Left lung (tissue), 10 donors: Measurements from ENCODE around the gene AKAP13. TPM values are rescaled to one million over a fixed set of nuclear protein-coding genes. Genes with fewer than 3 reads are reported as not detected.

ENCODE experiments used
- ATAC-seq: fragments of 200-7000 bp; cut with Tn5 transposase; one replicate; pipeline ENCODE4 v1.9.1; 2020; ENCODE audit warnings: moderate library complexity
- DNase-seq, 4 donors: peaks; one replicate each; pipeline ENCODE4 v3.0.0-alpha.2; 2013 to 2020
- H3K27ac ChIP-seq, 2 donors: fragments of 200-600 bp; sonication (generic) in 1 of 2; one replicate each; pipeline versions ENCODE4 v1.5.0 to v1.8.0; 2020 to 2021
- H3K27me3 ChIP-seq, 2 donors: fragments of 200-600 bp; sonication (generic) in 1 of 2; one replicate each; pipeline versions ENCODE4 v1.5.0 to v1.8.0; 2020 to 2021
- H3K36me3 ChIP-seq, 2 donors: fragments of 200-600 bp; sonication (generic) in 1 of 2; one replicate each; pipeline versions ENCODE4 v1.5.0 to v1.8.0; 2020 to 2021
- H3K4me1 ChIP-seq, 2 donors: fragments of 200-600 bp; one replicate each; pipeline ENCODE4 v1.8.0; 2021
- H3K4me3 ChIP-seq, 2 donors: fragments of 200-600 bp; sonication (generic) in 1 of 2; one replicate each; pipeline versions ENCODE4 v1.5.0 to v1.8.0; 2020 to 2021; ENCODE audit warnings: mild to moderate bottlenecking in 1 of 2
- H3K9me3 ChIP-seq, 2 donors: fragments of 200-600 bp; sonication (generic) in 1 of 2; one replicate each; pipeline versions ENCODE4 v1.5.0 to v1.8.0; 2020 to 2021
- CTCF ChIP-seq, 2 donors: fragments of 200-600 bp; sonication (generic) in 1 of 2; IDR thresholded peaks; one replicate each; pipeline versions ENCODE4 v1.5.0 to v1.8.0; 2021; ENCODE audit warnings: antibody characterized with exemption in 2 of 2
- intact Hi-C, 2 donors: fragments of 100-400 bp; cut with DNase I; formaldehyde crosslinking; loops; one replicate each; pipeline versions ENCODE4 v1.11.2 to v1.14.2; 2022
- polyA plus RNA-seq, 6 donors: library from polyadenylated mRNA; unstranded; fragments of 120-200 nt; gene quantifications; one replicate each; pipeline ENCODE4 v1.2.1, GENCODE V29; 2013; ENCODE audit not compliant: insufficient read length in 6 of 6
- total RNA-seq, 2 donors: library from RNA; stranded (reverse); fragmentation: NEBNext Ultra II Directional; extraction: Animal tissue kit (Norgen Biotek cat#: 25700); gene quantifications; one replicate each; pipeline ENCODE4 v1.2.1, GENCODE V29; 2021
- donor health status: DM: no; HTN: yes; CAD: no.
- donor health status: DM: no; HTN: no; CAD: no.

The AKAP13 gene
- total and polyA plus RNA-seq, 8 donors: 93.6 to 346 (median 102) TPM

- ATAC-seq (peak; percentile 9), DNase-seq (no peak)
- Histone ChIP-seq H3K4me1 (peaks cover 0 to 9% of the 10 kb centered on the region in 2 donors), H3K4me3 (no peak overlapping the region), H3K9me3 (no peaks in the 10 kb centered on the region), H3K27ac (no peak overlapping the region), H3K27me3 (no peaks in the 10 kb centered on the region), H3K36me3 (no peaks in the 10 kb centered on the region)
- no peak for TF ChIP-seq CTCF (IDR thresholded peaks at IDR 0.05)
- intact Hi-C loops: no loop called here
Measured at GRCh38 chr15:85457392-85457968, 77.1 kb downstream of the AKAP13 start.

GRCh38 chr15:85458764-85459163 lies 78.4 kb downstream of the AKAP13 start:
- intact Hi-C loops: no loop called here
- no peak for DNase-seq
- Histone ChIP-seq H3K27ac (no peak overlapping the region), H3K9me3 (no peaks in the 10 kb centered on the region), H3K36me3 (no peaks in the 10 kb centered on the region), H3K4me1 (peaks cover 0 to 5% of the 10 kb centered on the region in 2 donors), H3K4me3 (no peak overlapping the region), H3K27me3 (no peaks in the 10 kb centered on the region)
- no peak for ATAC-seq
- TF ChIP-seq CTCF (IDR thresholded peaks at IDR 0.05): no peak

- Histone ChIP-seq H3K4me1 (no peaks in the 10 kb centered on the region), H3K9me3 (no peaks in the 10 kb centered on the region), H3K36me3 (no peaks in the 10 kb centered on the region), H3K27ac (no peak overlapping the region), H3K4me3 (no peak overlapping the region), H3K27me3 (no peaks in the 10 kb centered on the region)
- DNase-seq (no peak), ATAC-seq (no peak)
- intact Hi-C loops: no loop called here
- no peak for TF ChIP-seq CTCF (IDR thresholded peaks at IDR 0.05)
Measured at GRCh38 chr15:85462029-85462428, 81.6 kb downstream of the AKAP13 start.

GRCh38 chr15:85463276-85463892 lies 83.0 kb downstream of the AKAP13 start:
- ATAC-seq (no peak), DNase-seq (no peak)
- TF ChIP-seq CTCF (IDR thresholded peaks at IDR 0.05): no peak
- H3K4me1 ChIP-seq: no peaks in the 10 kb centered on the region
- H3K27ac ChIP-seq: no peak overlapping the region
- no peaks in the 10 kb centered on the region for H3K27me3 ChIP-seq
- no peak overlapping the region for H3K4me3 ChIP-seq
- intact Hi-C loops: no loop called here
- H3K36me3 ChIP-seq: no peaks in the 10 kb centered on the region
- H3K9me3 ChIP-seq: no peaks in the 10 kb centered on the region

- H3K36me3 ChIP-seq: no peaks in the 10 kb centered on the region
- no peak for DNase-seq
- no peaks in the 10 kb centered on the region for H3K9me3 ChIP-seq
- intact Hi-C loops: no loop called here
- H3K27me3 ChIP-seq: no peaks in the 10 kb centered on the region
- H3K4me1 ChIP-seq: no peaks in the 10 kb centered on the region
- H3K27ac ChIP-seq: no peak overlapping the region
- ATAC-seq: no peak
- no peak for TF ChIP-seq CTCF (IDR thresholded peaks at IDR 0.05)
- no peak overlapping the region for H3K4me3 ChIP-seq
Measured at GRCh38 chr15:85463976-85464375, 83.6 kb downstream of the AKAP13 start.
